GM19025 (cell line): Measurements from ENCODE around the gene RAPH1.

Experiments
- ATAC-seq: cut with Tn5 transposase; IDR thresholded peaks from one replicate; pipeline ENCODE4 v1.9.1; 2021; ENCODE audit warnings: mild to moderate bottlenecking, low read depth, moderate library complexity; ENCODE audit not compliant: unreplicated experiment

The RAPH1 gene

GRCh38 chr2:203535078-203535783 lies at the start of gene RAPH1:
TSS of gene RAPH1 (minus strand) at chr2:203535301. CDS start at chr2:203495353, 39,948 bp downstream.
- peak; percentile 66 for ATAC-seq

GRCh38 chr2:203584784-203585183 lies 49.7 kb upstream of the RAPH1 start:
- no peak for ATAC-seq

GRCh38 chr2:203583701-203584100 lies 48.6 kb upstream of the RAPH1 start:
- ATAC-seq = peak; percentile 50

GRCh38 chr2:203583084-203583695 lies 48.1 kb upstream of the RAPH1 start:
- ATAC-seq = no peak

GRCh38 chr2:203582468-203582867 lies 47.4 kb upstream of the RAPH1 start:
- no peak for ATAC-seq

GRCh38 chr2:203580844-203581243 lies 45.7 kb upstream of the RAPH1 start:
- ATAC-seq = no peak

GRCh38 chr2:203579730-203580129 lies 44.6 kb upstream of the RAPH1 start:
- ATAC-seq = no peak

GRCh38 chr2:203578759-203579643 lies 43.9 kb upstream of the RAPH1 start:
- peak; percentile 90 for ATAC-seq

GRCh38 chr2:203574824-203575223 lies 39.7 kb upstream of the RAPH1 start:
- no peak for ATAC-seq

- no peak for ATAC-seq
Observed at GRCh38 chr2:203572316-203572715, 37.2 kb upstream of the RAPH1 start.

GRCh38 chr2:203569677-203570316 lies 34.7 kb upstream of the RAPH1 start:
- no peak for ATAC-seq

GRCh38 chr2:203567691-203568090 lies 32.6 kb upstream of the RAPH1 start:
- ATAC-seq = no peak

- ATAC-seq = no peak
Observed at GRCh38 chr2:203566161-203566560, 31.1 kb upstream of the RAPH1 start.

GRCh38 chr2:203565076-203565475 lies 30.0 kb upstream of the RAPH1 start:
- no peak for ATAC-seq

- no peak for ATAC-seq
Observed at GRCh38 chr2:203562268-203562667, 27.2 kb upstream of the RAPH1 start.

GRCh38 chr2:203559641-203560040 lies 24.5 kb upstream of the RAPH1 start:
- ATAC-seq = no peak

GRCh38 chr2:203553784-203554183 lies 18.7 kb upstream of the RAPH1 start:
- no peak for ATAC-seq

- no peak for ATAC-seq
Observed at GRCh38 chr2:203551778-203552177, 16.7 kb upstream of the RAPH1 start.

- no peak for ATAC-seq
Observed at GRCh38 chr2:203550266-203550665, 15.2 kb upstream of the RAPH1 start.

- no peak for ATAC-seq
Observed at GRCh38 chr2:203549406-203549805, 14.3 kb upstream of the RAPH1 start.

GRCh38 chr2:203548887-203549286 lies 13.8 kb upstream of the RAPH1 start:
- ATAC-seq = no peak
